Stomach (tissue), 9 donors: Measurements from ENCODE around the gene TBX15. TPM values are rescaled to one million over a fixed set of nuclear protein-coding genes. Genes with fewer than 3 reads are reported as not detected.
A peak's percentile ranks its signal among the peaks of the same experiment; 100 is the strongest.

Experiments
- DNase-seq, 2 donors: peaks; one replicate each; pipeline versions ENCODE4 v3.0.0 to v3.0.0-alpha.2; 2013 to 2019
- H3K27ac ChIP-seq, 5 donors: fragments of 200-600 bp in 4 of 5; sonication (generic) in 4 of 5; one replicate each; pipeline ENCODE4 v1.5.1; 2013 to 2019; ENCODE audit warnings: mild to moderate bottlenecking in 1 of 5, moderate library complexity in 1 of 5
- H3K27me3 ChIP-seq, 3 donors: fragments of 200-600 bp; sonication (generic); one replicate each; pipeline ENCODE4 v1.5.1; 2017 to 2019; ENCODE audit warnings: mixed run types in 1 of 3
- H3K36me3 ChIP-seq, 4 donors: fragments of 200-600 bp; sonication (generic); 1 replicate in 3 of 4; 2 replicates in 1 of 4; pipeline ENCODE4 v1.5.1; 2016 to 2019
- H3K4me1 ChIP-seq, 4 donors: fragments of 200-600 bp; sonication (generic); one replicate each; pipeline ENCODE4 v1.5.1; 2016 to 2019
- H3K4me3 ChIP-seq, 4 donors: fragments of 200-600 bp; sonication (generic) in 3 of 4; one replicate each; pipeline ENCODE4 v1.5.1; 2016 to 2019; ENCODE audit warnings: mild to moderate bottlenecking in 1 of 4
- H3K9me3 ChIP-seq, 4 donors: fragments of 200-600 bp; sonication (generic); one replicate each; pipeline ENCODE4 v1.5.1; 2016 to 2019
- CTCF ChIP-seq, 7 experiments: fragments of 450-650 bp in 4 of 7; fragments of 200-600 bp in 3 of 7; sonication (generic) in 3 of 7; IDR thresholded peaks; one replicate each; pipeline ENCODE4 v1.5.1; 2016 to 2019; ENCODE audit warnings: antibody characterized with exemption in 7 of 7, control low read depth in 2 of 7, mild to moderate bottlenecking in 1 of 7
- EP300 ChIP-seq: sonication (generic); formaldehyde crosslinking; IDR thresholded peaks from one replicate; pipeline ENCODE4 v1.6.1; 2017; ENCODE audit warnings: antibody characterized with exemption
- POLR2A ChIP-seq, 4 donors: fragments of 450-650 bp; IDR thresholded peaks; one replicate each; pipeline ENCODE4 v1.6.1; 2016; ENCODE audit warnings: antibody characterized with exemption in 4 of 4, control low read depth in 2 of 4, mild to moderate bottlenecking in 1 of 4, moderate library complexity in 1 of 4
- POLR2AphosphoS5 ChIP-seq, 3 donors: sonication (generic); formaldehyde crosslinking; IDR thresholded peaks; one replicate each; pipeline ENCODE4 v1.6.1; 2016; ENCODE audit warnings: antibody characterized with exemption in 3 of 3
- WGBS, 5 donors: extraction: QIAGEN DNeasy Blood & Tissue Kit in 3 of 5; methylation state at CpG; one replicate each; pipeline versions ENCODE4 v1.1.5 to v1.1.7; 2013 to 2018; 5-methylcytosine and 5-hydroxymethylcytosine counted together
- intact Hi-C: fragments of 100-400 bp; cut with DNase I; formaldehyde crosslinking; loops from one replicate; pipeline ENCODE4 v1.15.1; 2023; ENCODE audit warnings: low total_unique reads
- polyA plus RNA-seq, 3 donors: library from polyadenylated mRNA; stranded (reverse); fragments of 200-250 nt; gene quantifications; one replicate each; pipeline ENCODE4 v1.2.3, GENCODE V29; 2013
- total RNA-seq, 5 donors: library from RNA; depleted of rRNA; stranded (reverse); fragments of >200 nt; gene quantifications; one replicate each; pipeline versions ENCODE4 v1.1.0 to v1.2.3, GENCODE V29; 2014 to 2016
- donor health status: healthy with polysubstance abuse.
- donor health status: Bipolar disorder and iron deficiency.
- donor health status: healthy.

Gene TBX15
- total and polyA plus RNA-seq, 8 donors = 0.05 to 0.37 TPM; not detected in 6

GRCh38 chr1:118987468-118988185 is 516 bp downstream of the TBX15 start:
- intact Hi-C loops = no loop called here
- peak overlapping the region; percentile 32 to 49 (median 42) for H3K4me3 ChIP-seq
- TF ChIP-seq CTCF (IDR thresholded peaks at IDR 0.05) (no peak), POLR2A (IDR thresholded peaks at IDR 0.05) (no peak), POLR2AphosphoS5 (IDR thresholded peaks at IDR 0.05) (no peak), EP300 (no peak)
- peaks cover 25 to 57% (median 43%) of the 10 kb centered on the region in 4 donors for H3K4me1 ChIP-seq
- no peaks in the 10 kb centered on the region for H3K36me3 ChIP-seq
- no peak overlapping the region for H3K27ac ChIP-seq
- 2 to 11% (median 6%) methylated on average over 43 to 65 of the region's 65 CpGs for WGBS, 5 donors
- peaks cover 58 to 100% (median 100%) of the 10 kb centered on the region in 3 donors for H3K27me3 ChIP-seq
- DNase-seq = no peak
- peaks cover 0 to 38% (median 8%) of the 10 kb centered on the region in 4 donors for H3K9me3 ChIP-seq

- intact Hi-C loops = no loop called here
- Histone ChIP-seq H3K27ac (no peak overlapping the region), H3K4me1 (peaks cover 25 to 54% (median 42%) of the 10 kb centered on the region in 4 donors), H3K27me3 (peaks cover 51 to 100% (median 100%) of the 10 kb centered on the region in 3 donors), H3K36me3 (no peaks in the 10 kb centered on the region), H3K9me3 (peaks cover 0 to 42% (median 8%) of the 10 kb centered on the region in 4 donors), H3K4me3 (peak overlapping the region; percentile 32 to 49 (median 42))
- DNase-seq = no peak
- no peak for TF ChIP-seq EP300
- no peak for TF ChIP-seq CTCF (IDR thresholded peaks at IDR 0.05)
- no peak for TF ChIP-seq POLR2A (IDR thresholded peaks at IDR 0.05)
- no peak for TF ChIP-seq POLR2AphosphoS5 (IDR thresholded peaks at IDR 0.05)
- WGBS, 5 donors = 11 to 17% (median 16%) methylated on average over 33 to 42 of the region's 42 CpGs
Measured at GRCh38 chr1:118986555-118987467, 1.3 kb downstream of the TBX15 start.

- intact Hi-C loops = no loop called here
- Histone ChIP-seq H3K36me3 (no peaks in the 10 kb centered on the region), H3K9me3 (peaks cover 0 to 42% (median 8%) of the 10 kb centered on the region in 4 donors), H3K4me3 (no peak overlapping the region), H3K27ac (no peak overlapping the region), H3K4me1 (peaks cover 25 to 54% (median 42%) of the 10 kb centered on the region in 4 donors), H3K27me3 (peaks cover 47 to 100% (median 98%) of the 10 kb centered on the region in 3 donors)
- no peak for TF ChIP-seq EP300
- no peak for TF ChIP-seq POLR2A (IDR thresholded peaks at IDR 0.05)
- WGBS, 5 donors = 10 to 17% (median 16%) methylated on average over 34 of the region's 34 CpGs
- no peak for DNase-seq
Measured at GRCh38 chr1:118985640-118986554, 2.2 kb downstream of the TBX15 start.

- Histone ChIP-seq H3K9me3 (peaks cover 0 to 45% (median 8%) of the 10 kb centered on the region in 4 donors), H3K4me3 (peak overlapping the region; percentile 21 to 40 (median 34)), H3K4me1 (peaks cover 25 to 57% (median 44%) of the 10 kb centered on the region in 4 donors), H3K36me3 (no peaks in the 10 kb centered on the region), H3K27me3 (peaks cover 48 to 100% (median 95%) of the 10 kb centered on the region in 3 donors), H3K27ac (no peak overlapping the region)
- TF ChIP-seq CTCF (IDR thresholded peaks at IDR 0.05) = no peak
- no peak for TF ChIP-seq POLR2AphosphoS5 (IDR thresholded peaks at IDR 0.05)
- TF ChIP-seq EP300 = no peak
- intact Hi-C loops = no loop called here
- WGBS, 5 donors = 11 to 19% (median 15%) methylated on average over 48 of the region's 48 CpGs
- DNase-seq = peak in 1 of 2 donors; percentile 16
Measured at GRCh38 chr1:118984722-118985639, 3.2 kb downstream of the TBX15 start.
